22Rv1 (cell line): ENCODE measurements around the gene DACH1.

ENCODE experiments used
- H3K27ac ChIP-seq: fragments of 450-650 bp; 2 replicates; pipeline ENCODE4 v1.5.1; 2017
- ZFX ChIP-seq: fragments of 450-650 bp; IDR thresholded peaks from 2 replicates; pipeline ENCODE4 v1.6.1; 2017; ENCODE audit warnings: antibody characterized with exemption, borderline replicate concordance
- TF ChIP-seq, protein P1 (sequence below): fragments of 450-650 bp; IDR thresholded peaks from 2 replicates; pipeline ENCODE4 v1.5.1; 2017; ENCODE audit warnings: mild to moderate bottlenecking

The DACH1 gene

GRCh38 chr13:71703138-71703537 is 163.9 kb downstream of the DACH1 start:
- TF ChIP-seq, protein P1, sequence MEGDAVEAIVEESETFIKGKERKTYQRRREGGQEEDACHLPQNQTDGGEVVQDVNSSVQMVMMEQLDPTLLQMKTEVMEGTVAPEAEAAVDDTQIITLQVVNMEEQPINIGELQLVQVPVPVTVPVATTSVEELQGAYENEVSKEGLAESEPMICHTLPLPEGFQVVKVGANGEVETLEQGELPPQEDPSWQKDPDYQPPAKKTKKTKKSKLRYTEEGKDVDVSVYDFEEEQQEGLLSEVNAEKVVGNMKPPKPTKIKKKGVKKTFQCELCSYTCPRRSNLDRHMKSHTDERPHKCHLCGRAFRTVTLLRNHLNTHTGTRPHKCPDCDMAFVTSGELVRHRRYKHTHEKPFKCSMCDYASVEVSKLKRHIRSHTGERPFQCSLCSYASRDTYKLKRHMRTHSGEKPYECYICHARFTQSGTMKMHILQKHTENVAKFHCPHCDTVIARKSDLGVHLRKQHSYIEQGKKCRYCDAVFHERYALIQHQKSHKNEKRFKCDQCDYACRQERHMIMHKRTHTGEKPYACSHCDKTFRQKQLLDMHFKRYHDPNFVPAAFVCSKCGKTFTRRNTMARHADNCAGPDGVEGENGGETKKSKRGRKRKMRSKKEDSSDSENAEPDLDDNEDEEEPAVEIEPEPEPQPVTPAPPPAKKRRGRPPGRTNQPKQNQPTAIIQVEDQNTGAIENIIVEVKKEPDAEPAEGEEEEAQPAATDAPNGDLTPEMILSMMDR: no peak
- TF ChIP-seq ZFX: no peak

DNA sequence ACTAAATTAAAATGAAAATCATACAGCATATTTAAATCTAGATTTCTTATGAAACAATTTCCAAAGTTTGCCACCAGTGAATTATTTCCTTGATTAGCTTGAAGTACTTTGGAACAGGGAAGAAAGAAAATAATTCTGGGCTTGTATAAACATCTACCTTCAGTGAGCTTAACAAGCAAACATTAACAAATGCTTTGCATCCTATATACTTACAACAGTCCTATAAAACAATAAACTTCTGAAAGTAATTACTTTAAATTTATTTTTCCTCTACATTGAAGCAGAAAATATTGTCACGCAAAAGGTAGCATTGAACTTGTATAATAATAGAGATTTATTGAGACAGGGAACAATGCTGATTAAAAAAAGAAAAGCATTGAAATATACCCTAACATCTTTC is 164.8 kb downstream of the DACH1 start:
- TF ChIP-seq ZFX: no peak
- TF ChIP-seq, protein P1: no peak
- no peak overlapping the region for H3K27ac ChIP-seq

More at GRCh38 chr13:71703138-71703537, 163.9 kb downstream of the DACH1 start:
- no peak overlapping the region for H3K27ac ChIP-seq

DNA sequence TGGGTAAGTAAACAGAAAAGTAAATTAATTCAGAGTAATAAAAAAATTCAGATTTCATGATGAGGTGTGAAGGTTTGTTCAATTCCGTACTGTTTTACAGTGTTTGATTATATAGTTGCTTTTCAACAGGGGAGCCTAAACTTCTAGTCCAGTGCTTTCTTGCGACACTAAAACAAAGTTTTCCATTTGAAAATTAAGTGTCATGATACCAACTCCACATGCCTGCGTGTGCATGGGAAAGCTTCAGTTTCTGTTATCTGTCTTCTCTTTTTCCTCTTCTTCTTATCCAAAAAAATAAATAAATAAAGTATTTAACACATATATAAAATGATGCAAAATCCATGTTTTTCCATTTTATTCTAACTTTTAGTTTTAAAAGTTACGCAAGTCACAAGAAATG is 165.3 kb downstream of the DACH1 start:
- no peak for TF ChIP-seq ZFX
- TF ChIP-seq, protein P1: no peak
- no peak overlapping the region for H3K27ac ChIP-seq

GRCh38 chr13:71699342-71699741 is 167.7 kb downstream of the DACH1 start:
- TF ChIP-seq ZFX: no peak
- TF ChIP-seq, protein P1: no peak

GRCh38 chr13:71695662-71696061 is 171.3 kb downstream of the DACH1 start:
- TF ChIP-seq, protein P1: no peak
- TF ChIP-seq ZFX: no peak
- no peak overlapping the region for H3K27ac ChIP-seq

More at GRCh38 chr13:71699342-71699741, 167.7 kb downstream of the DACH1 start:
- H3K27ac ChIP-seq: no peak overlapping the region

DNA sequence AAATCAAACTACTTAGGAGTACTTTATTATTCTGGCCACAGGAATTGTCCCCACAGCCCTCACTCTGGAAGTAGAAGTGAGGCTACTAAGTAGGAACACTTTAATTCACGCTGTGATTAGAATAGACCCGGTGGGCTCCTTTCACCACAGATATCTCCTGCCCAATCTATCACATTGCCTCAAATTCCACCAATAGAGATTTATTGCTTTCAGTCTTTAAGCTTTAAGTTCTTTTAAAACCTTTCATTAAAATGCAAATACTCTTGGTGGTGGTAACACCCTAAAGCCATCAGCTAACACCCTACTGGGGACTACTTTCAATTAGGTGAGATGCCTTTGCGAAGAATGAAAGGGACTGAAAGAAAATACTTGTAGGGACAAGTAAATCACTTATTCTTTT is 181.9 kb downstream of the DACH1 start:
- H3K27ac ChIP-seq: no peak overlapping the region
- TF ChIP-seq ZFX: no peak
- TF ChIP-seq, protein P1: no peak

GRCh38 chr13:71681901-71682613 is 184.9 kb downstream of the DACH1 start:
- H3K27ac ChIP-seq: no peak overlapping the region
- TF ChIP-seq, protein P1: no peak
- TF ChIP-seq ZFX: no peak
